Liver (tissue), 3 donors: Measurements from ENCODE around the gene BTN1A1.

Source experiments
- ATF3 ChIP-seq: IDR thresholded peaks from 2 replicates; pipeline ENCODE4 v1.6.1; 2016; ENCODE audit warnings: antibody characterized with exemption
- CTCF ChIP-seq: fragments of 150-350 bp; IDR thresholded peaks from 2 replicates; pipeline ENCODE4 v1.5.1; 2017; ENCODE audit warnings: improper control_type of control experiment, low read depth, low read length; ENCODE audit not compliant: missing input control
- EGR1 ChIP-seq, 2 donors: IDR thresholded peaks; 2 replicates each; pipeline ENCODE4 v1.6.1; 2016 to 2018; ENCODE audit warnings: antibody characterized with exemption in 2 of 2, low read depth in 2 of 2
- FOXA1 ChIP-seq: IDR thresholded peaks from 2 replicates; pipeline ENCODE4 v1.6.1; 2016; ENCODE audit warnings: antibody characterized with exemption
- GABPA ChIP-seq, 2 donors: IDR thresholded peaks in 1 of 2; conservative IDR thresholded peaks in 1 of 2; 2 replicates each; pipeline ENCODE4 v1.6.1; 2016; ENCODE audit warnings: antibody characterized with exemption in 2 of 2, mild to moderate bottlenecking in 1 of 2, moderate library complexity in 1 of 2
- RAD21 ChIP-seq, 2 donors: IDR thresholded peaks; 2 replicates each; pipeline ENCODE4 v1.6.1; 2016; ENCODE audit warnings: antibody characterized with exemption in 2 of 2, mild to moderate bottlenecking in 2 of 2
- REST ChIP-seq: IDR thresholded peaks from 2 replicates; pipeline ENCODE4 v1.6.1; 2016; ENCODE audit warnings: antibody characterized with exemption, mild to moderate bottlenecking
- RXRA ChIP-seq, 2 donors: IDR thresholded peaks; 2 replicates each; pipeline ENCODE4 v1.6.1; 2017 to 2018; ENCODE audit warnings: antibody characterized with exemption in 2 of 2, mild to moderate bottlenecking in 1 of 2
- SP1 ChIP-seq: IDR thresholded peaks from 2 replicates; pipeline ENCODE4 v1.6.1; 2018; ENCODE audit warnings: antibody characterized with exemption, mild to moderate bottlenecking
- TAF1 ChIP-seq: conservative IDR thresholded peaks from 2 replicates; pipeline ENCODE4 v1.6.1; 2016; ENCODE audit warnings: antibody characterized with exemption, mild to moderate bottlenecking
- YY1 ChIP-seq: IDR thresholded peaks from 2 replicates; pipeline ENCODE4 v1.6.1; 2016; ENCODE audit warnings: antibody characterized with exemption, mild to moderate bottlenecking
- TF ChIP-seq, protein P1 (sequence below): IDR thresholded peaks from 2 replicates; pipeline ENCODE4 v1.6.1; 2016; ENCODE audit warnings: antibody characterized with exemption
- donor health status: healthy.
- donor health status: healthy.

- TF ChIP-seq CTCF (no peak), TAF1 (no peak), RAD21 (IDR thresholded peaks at IDR 0.05) (no peak), ATF3 (no peak), YY1 (no peak), GABPA (IDR thresholded peaks at IDR 0.05 in 1 of 2, conservative IDR thresholded peaks at IDR 0.05 in 1 of 2) (no peak), REST (no peak), RXRA (IDR thresholded peaks at IDR 0.05) (no peak), FOXA1 (no peak), EGR1 (IDR thresholded peaks at IDR 0.05; ENCODE audit: low read depth in 2 of 2) (no peak), SP1 (no peak)
- TF ChIP-seq, protein P1, sequence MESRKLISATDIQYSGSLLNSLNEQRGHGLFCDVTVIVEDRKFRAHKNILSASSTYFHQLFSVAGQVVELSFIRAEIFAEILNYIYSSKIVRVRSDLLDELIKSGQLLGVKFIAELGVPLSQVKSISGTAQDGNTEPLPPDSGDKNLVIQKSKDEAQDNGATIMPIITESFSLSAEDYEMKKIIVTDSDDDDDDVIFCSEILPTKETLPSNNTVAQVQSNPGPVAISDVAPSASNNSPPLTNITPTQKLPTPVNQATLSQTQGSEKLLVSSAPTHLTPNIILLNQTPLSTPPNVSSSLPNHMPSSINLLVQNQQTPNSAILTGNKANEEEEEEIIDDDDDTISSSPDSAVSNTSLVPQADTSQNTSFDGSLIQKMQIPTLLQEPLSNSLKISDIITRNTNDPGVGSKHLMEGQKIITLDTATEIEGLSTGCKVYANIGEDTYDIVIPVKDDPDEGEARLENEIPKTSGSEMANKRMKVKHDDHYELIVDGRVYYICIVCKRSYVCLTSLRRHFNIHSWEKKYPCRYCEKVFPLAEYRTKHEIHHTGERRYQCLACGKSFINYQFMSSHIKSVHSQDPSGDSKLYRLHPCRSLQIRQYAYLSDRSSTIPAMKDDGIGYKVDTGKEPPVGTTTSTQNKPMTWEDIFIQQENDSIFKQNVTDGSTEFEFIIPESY, result no peak
Observed at GRCh38 chr6:26502165-26502564, 2.1 kb downstream of the BTN1A1 start.
